Lower lobe of right lung (tissue), 2 donors: ENCODE measurements around the gene C12orf60. TPM values are rescaled to one million over a fixed set of nuclear protein-coding genes. Genes with fewer than 3 reads are reported as not detected.

Experiments
- ATAC-seq, 2 donors: fragments of 200-7000 bp; cut with Tn5 transposase; one replicate each; pipeline ENCODE4 v1.9.1; 2020 to 2022; ENCODE audit warnings: mild to moderate bottlenecking in 2 of 2, moderate library complexity in 2 of 2
- DNase-seq: peaks from one replicate; pipeline ENCODE4 v3.0.0-alpha.2; 2020
- H3K27ac ChIP-seq: fragments of 200-600 bp; one replicate; pipeline ENCODE4 v1.8.0; 2022
- H3K27me3 ChIP-seq: fragments of 200-600 bp; one replicate; pipeline ENCODE4 v1.8.0; 2022; ENCODE audit warnings: low read depth
- H3K36me3 ChIP-seq: fragments of 200-600 bp; one replicate; pipeline ENCODE4 v1.8.0; 2022; ENCODE audit warnings: mild to moderate bottlenecking
- H3K4me1 ChIP-seq: fragments of 200-600 bp; one replicate; pipeline ENCODE4 v1.8.0; 2022
- H3K4me3 ChIP-seq: fragments of 200-600 bp; one replicate; pipeline ENCODE4 v1.8.0; 2022; ENCODE audit warnings: mild to moderate bottlenecking
- H3K9me3 ChIP-seq: fragments of 200-600 bp; one replicate; pipeline ENCODE4 v1.8.0; 2022
- CTCF ChIP-seq: fragments of 200-600 bp; IDR thresholded peaks from one replicate; pipeline ENCODE4 v1.8.0; 2022; ENCODE audit warnings: antibody characterized with exemption, mild to moderate bottlenecking
- intact Hi-C: fragments of 100-400 bp; cut with DNase I; formaldehyde crosslinking; loops from one replicate; pipeline ENCODE4 v1.11.0; 2022
- total RNA-seq: library from RNA; stranded (reverse); fragmentation: NEBNext Ultra II Directional; extraction: Animal tissue kit (Norgen Biotek cat#: 25700); gene quantifications from one replicate; pipeline ENCODE4 v1.2.1, GENCODE V29; 2021
- donor health status: DM: no; HTN: yes; CAD: no; lungs with severe emphysema.

Gene C12orf60
- total RNA-seq, 1 donor from 2014 or later = 0.77 TPM

- intact Hi-C loops = no loop called here
- Histone ChIP-seq H3K4me1 (peaks cover 3% of the 10 kb centered on the region), H3K27me3 (no peaks in the 10 kb centered on the region), H3K36me3 (no peaks in the 10 kb centered on the region), H3K27ac (no peak overlapping the region), H3K4me3 (no peak overlapping the region), H3K9me3 (no peaks in the 10 kb centered on the region)
- ATAC-seq = peak in 1 of 2 donors; percentile 65
- no peak for TF ChIP-seq CTCF
- no peak for DNase-seq
Observed at GRCh38 chr12:14836336-14837210, 33.1 kb downstream of the C12orf60 start.

GRCh38 chr12:14839262-14839661 is 35.8 kb downstream of the C12orf60 start:
- Histone ChIP-seq H3K27ac (no peak overlapping the region), H3K9me3 (no peaks in the 10 kb centered on the region), H3K4me3 (no peak overlapping the region), H3K27me3 (no peaks in the 10 kb centered on the region), H3K4me1 (peaks cover 22% of the 10 kb centered on the region), H3K36me3 (no peaks in the 10 kb centered on the region)
- TF ChIP-seq CTCF = no peak
- DNase-seq (no peak), ATAC-seq (no peak)
- intact Hi-C loops = no loop called here

DNA sequence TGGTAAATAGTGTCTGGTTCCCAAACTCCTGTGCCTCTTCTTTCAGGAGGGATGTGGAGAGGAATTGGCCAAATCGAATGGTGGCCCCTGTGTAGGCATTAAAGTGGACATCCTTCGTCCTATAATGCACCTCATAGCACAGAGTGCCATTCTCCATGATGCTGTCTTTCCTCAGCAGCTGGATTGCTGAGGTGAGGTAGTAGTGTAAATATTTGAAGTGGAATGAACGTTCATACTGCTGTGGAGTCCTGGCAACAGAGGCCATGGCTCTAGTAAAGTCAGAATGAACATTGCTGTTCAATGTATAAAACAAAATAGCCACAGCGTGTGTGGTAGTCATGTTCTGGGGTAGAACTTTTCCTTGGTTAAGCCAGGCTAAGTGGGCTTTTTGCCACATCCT is 37.1 kb downstream of the C12orf60 start:
- DNase-seq (no peak), ATAC-seq (no peak)
- peaks cover 24% of the 10 kb centered on the region for H3K4me1 ChIP-seq
- intact Hi-C loops = no loop called here
- H3K27ac ChIP-seq = no peak overlapping the region
- no peak overlapping the region for H3K4me3 ChIP-seq
- H3K9me3 ChIP-seq = no peaks in the 10 kb centered on the region
- no peaks in the 10 kb centered on the region for H3K27me3 ChIP-seq
- TF ChIP-seq CTCF = no peak
- no peaks in the 10 kb centered on the region for H3K36me3 ChIP-seq

DNA sequence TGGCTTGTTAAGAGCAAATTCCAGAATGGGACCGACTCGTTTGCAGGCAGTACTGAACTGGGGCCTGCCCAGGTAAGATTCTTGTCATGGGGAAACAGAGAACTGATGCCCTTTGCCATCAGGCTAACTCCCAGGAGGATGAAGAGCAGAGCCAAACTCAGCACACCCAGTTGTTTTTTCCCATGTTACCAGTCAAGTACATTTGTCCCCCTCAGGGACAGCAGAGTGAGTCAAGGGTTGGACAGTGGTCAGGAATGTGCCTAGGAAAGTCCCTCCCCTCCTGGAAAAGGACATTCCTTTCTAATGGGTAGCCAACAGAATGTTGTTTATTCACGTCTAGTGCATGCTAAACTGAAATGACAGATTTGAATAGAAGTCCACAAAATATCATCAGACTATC is 38.3 kb downstream of the C12orf60 start:
- H3K4me3 ChIP-seq = peak overlapping the region; percentile 28
- peak overlapping the region; percentile 63 for H3K27ac ChIP-seq
- no peak for TF ChIP-seq CTCF
- intact Hi-C loops = no loop called here
- peaks cover 36% of the 10 kb centered on the region for H3K4me1 ChIP-seq
- peak; percentile 83 to 85 for ATAC-seq
- H3K27me3 ChIP-seq = no peaks in the 10 kb centered on the region
- DNase-seq = no peak
- H3K9me3 ChIP-seq = no peaks in the 10 kb centered on the region
- no peaks in the 10 kb centered on the region for H3K36me3 ChIP-seq

DNA sequence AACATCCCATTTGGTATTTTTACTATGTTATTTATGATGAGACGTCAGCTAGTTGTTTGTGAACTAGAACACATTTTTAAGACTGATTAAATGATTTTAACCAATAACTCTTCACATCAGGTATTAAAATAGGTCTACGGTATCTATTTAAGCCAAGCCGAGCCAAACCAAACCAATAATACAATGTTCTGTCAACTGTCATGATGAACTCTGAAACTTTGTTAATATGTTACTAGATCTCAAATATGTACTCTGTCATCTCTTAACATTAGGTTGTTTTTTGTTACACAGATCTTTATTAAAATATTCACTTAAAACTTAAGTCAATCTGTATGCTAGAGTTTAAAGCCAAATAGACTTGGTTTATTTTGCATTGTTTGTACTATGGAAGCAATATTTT is 38.8 kb downstream of the C12orf60 start:
- Histone ChIP-seq H3K4me1 (peaks cover 41% of the 10 kb centered on the region), H3K9me3 (no peaks in the 10 kb centered on the region), H3K27me3 (no peaks in the 10 kb centered on the region), H3K27ac (peak overlapping the region; percentile 33), H3K36me3 (no peaks in the 10 kb centered on the region), H3K4me3 (peak overlapping the region; percentile 28)
- DNase-seq (no peak), ATAC-seq (no peak)
- intact Hi-C loops = no loop called here
- no peak for TF ChIP-seq CTCF
